ENCODE data around the gene KLHDC3.
"Not testable (repeated sequence)": the region's sequence is repeated elsewhere in the genome, so short reads cannot be mapped to it uniquely, and the experiment has no call there.

The KLHDC3 gene

DNA sequence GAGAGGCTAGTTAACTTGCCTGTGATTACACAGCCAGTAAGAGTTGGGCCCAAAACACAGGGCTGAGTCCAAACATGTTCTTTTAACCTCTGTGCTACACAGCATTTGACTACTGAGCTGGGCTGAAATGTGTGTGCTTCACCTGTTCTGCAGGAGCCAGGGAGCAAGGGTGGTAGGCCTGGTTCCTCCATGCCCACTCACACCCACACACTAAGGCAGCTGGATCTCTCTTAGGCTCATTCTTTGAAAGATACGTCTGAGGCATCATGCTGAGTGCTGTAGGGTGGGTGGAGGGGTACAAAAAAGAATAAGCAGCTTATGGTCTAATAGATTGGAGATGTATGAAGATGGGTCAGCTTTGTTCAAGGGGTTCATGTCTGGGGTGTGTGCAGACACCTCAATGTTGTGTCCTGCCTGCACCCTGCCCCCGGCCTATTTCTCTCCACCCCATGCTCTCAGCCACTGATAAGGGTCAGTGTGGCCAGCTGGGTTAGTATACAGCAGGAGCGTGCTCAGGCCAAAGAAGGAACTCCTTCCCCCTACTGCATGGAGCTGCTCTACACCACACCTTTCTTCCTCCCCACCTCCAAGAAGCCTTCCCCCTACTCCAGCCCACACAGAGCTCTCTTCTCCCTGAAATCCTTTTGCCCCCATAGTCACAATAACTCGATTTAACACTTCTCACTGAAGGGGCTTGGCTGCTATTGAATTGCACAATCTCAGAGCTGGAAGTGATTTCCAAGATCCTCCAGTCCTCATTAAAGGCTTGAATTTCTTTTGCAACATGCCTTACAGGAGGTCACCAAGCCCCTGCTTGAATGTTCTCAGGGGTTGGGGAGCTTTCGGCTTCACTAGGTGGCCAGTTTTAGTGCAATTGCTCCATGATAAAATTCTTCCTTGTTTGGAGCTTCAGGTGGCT is 26.3 kb upstream of the KLHDC3 start:
- Histone ChIP-seq H3K27me3 (ENCODE audit: control insufficient read depth in 5 of 5, insufficient read depth in 4 of 5, low read length in 5 of 5) (no peaks in the 10 kb centered on the region), H3K4me1 (ENCODE audit: control insufficient read depth in 5 of 5, insufficient read depth in 5 of 5, low read length in 5 of 5) (peaks cover 15 to 57% (median 46%) of the 10 kb centered on the region in 5 donors), H3K9me3 (ENCODE audit: control insufficient read depth in 5 of 5, low read length in 5 of 5) (no peaks in the 10 kb centered on the region), H3K36me3 (ENCODE audit: control insufficient read depth in 5 of 5, insufficient read depth in 5 of 5, low read length in 5 of 5) (peaks cover 0 to 32% (median 24%) of the 10 kb centered on the region in 5 donors), H3K4me3 (ENCODE audit: low read depth in 1 of 5, low read length in 5 of 5) (no peak overlapping the region), H3K9ac (ENCODE audit: low read length in 5 of 5) (peak overlapping the region in 1 of 5 donors; percentile 46), H3K27ac (ENCODE audit: low read depth, low read length) (no peak overlapping the region)

DNA sequence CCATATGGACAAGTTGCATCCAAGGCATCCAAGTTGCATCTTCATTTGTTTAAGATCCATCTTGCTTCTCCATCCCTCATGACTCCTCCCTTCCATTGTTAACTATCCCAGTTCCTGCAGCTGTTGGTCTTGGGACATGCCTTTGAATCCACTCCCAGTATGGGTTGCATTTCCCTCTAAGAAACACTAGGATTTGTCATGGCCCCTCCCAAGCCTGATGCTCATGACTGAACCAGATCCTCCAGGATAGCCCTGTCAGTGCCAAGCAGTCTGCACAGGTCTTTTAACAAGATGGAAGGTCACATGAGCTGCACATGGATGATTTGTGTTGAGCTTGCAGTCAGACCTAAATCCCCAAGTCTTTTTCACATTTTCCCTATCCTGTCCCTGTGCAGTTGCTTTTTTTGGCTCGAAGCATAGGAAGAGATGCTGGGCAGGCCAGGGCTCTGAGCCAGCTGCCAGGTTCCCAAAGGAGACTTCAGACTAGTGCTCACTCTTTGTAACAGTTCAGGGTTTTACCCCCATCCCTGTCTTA is 25.5 kb upstream of the KLHDC3 start:
- no peak overlapping the region for H3K9ac ChIP-seq (ENCODE audit: low read length in 5 of 5)
- H3K36me3 ChIP-seq (ENCODE audit: control insufficient read depth in 5 of 5, insufficient read depth in 5 of 5, low read length in 5 of 5), result peaks cover 0 to 32% (median 24%) of the 10 kb centered on the region in 5 donors
- H3K27ac ChIP-seq (ENCODE audit: low read depth, low read length), result no peak overlapping the region
- H3K27me3 ChIP-seq (ENCODE audit: control insufficient read depth in 5 of 5, insufficient read depth in 4 of 5, low read length in 5 of 5), result no peaks in the 10 kb centered on the region
- no peaks in the 10 kb centered on the region for H3K9me3 ChIP-seq (ENCODE audit: control insufficient read depth in 5 of 5, low read length in 5 of 5)
- peaks cover 15 to 56% (median 44%) of the 10 kb centered on the region in 5 donors for H3K4me1 ChIP-seq (ENCODE audit: control insufficient read depth in 5 of 5, insufficient read depth in 5 of 5, low read length in 5 of 5)
- no peak overlapping the region for H3K4me3 ChIP-seq (ENCODE audit: low read depth in 1 of 5, low read length in 5 of 5)

DNA sequence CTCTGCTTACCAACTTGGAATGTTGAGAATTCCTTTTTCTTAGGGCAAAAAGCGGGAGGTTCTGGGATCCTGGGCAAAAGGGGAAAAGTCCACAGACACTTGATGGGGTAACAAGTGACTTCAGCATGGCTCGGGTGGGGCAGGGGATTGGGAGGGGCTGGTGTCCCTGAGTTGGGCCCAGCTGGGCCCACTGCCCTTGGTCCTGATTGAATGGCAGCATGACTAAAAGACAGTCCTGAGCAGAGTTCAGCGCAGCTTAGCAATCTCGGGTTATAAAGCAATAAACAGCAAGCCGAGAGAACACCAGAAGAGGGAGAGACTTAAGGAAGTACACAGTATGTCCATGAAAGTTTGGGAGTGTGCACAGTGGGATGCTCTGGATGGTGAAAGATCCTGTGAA is 24.1 kb upstream of the KLHDC3 start:
- Histone ChIP-seq H3K9me3 (ENCODE audit: control insufficient read depth in 5 of 5, low read length in 5 of 5) (no peaks in the 10 kb centered on the region), H3K4me1 (ENCODE audit: control insufficient read depth in 5 of 5, insufficient read depth in 5 of 5, low read length in 5 of 5) (peaks cover 9 to 49% (median 38%) of the 10 kb centered on the region in 5 donors), H3K4me3 (ENCODE audit: low read depth in 1 of 5, low read length in 5 of 5) (no peak overlapping the region), H3K9ac (ENCODE audit: low read length in 5 of 5) (no peak overlapping the region), H3K36me3 (ENCODE audit: control insufficient read depth in 5 of 5, insufficient read depth in 5 of 5, low read length in 5 of 5) (peaks cover 0 to 32% (median 24%) of the 10 kb centered on the region in 5 donors), H3K27me3 (ENCODE audit: control insufficient read depth in 5 of 5, insufficient read depth in 4 of 5, low read length in 5 of 5) (no peaks in the 10 kb centered on the region), H3K27ac (ENCODE audit: low read depth, low read length) (no peak overlapping the region)

DNA sequence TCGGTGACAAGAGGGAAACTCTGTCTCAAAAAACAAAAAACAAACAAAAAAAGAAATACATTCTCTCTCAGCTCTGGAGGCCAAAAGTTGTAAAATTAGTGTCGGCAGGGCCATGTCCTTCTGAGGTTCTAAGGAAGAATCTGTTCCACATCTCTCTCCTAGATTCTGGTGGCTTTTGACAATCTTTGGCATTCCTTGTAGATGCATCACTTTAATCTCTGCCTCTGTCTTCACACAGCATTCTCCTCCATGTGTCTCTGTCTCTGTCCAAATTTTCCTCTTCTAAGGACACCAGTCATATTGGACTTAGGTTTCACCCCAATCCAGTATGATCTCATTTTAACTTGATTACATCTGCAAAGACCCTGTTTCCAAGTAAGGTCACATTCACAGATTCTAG is 20.6 kb upstream of the KLHDC3 start:
- H3K27ac ChIP-seq (ENCODE audit: low read depth, low read length), result no peak overlapping the region
- no peaks in the 10 kb centered on the region for H3K9me3 ChIP-seq (ENCODE audit: control insufficient read depth in 5 of 5, low read length in 5 of 5)
- H3K27me3 ChIP-seq (ENCODE audit: control insufficient read depth in 5 of 5, insufficient read depth in 4 of 5, low read length in 5 of 5), result no peaks in the 10 kb centered on the region
- no peak overlapping the region for H3K9ac ChIP-seq (ENCODE audit: low read length in 5 of 5)
- H3K4me1 ChIP-seq (ENCODE audit: control insufficient read depth in 5 of 5, insufficient read depth in 5 of 5, low read length in 5 of 5), result peaks cover 2 to 14% (median 7%) of the 10 kb centered on the region in 5 donors
- peaks cover 0 to 27% (median 24%) of the 10 kb centered on the region in 5 donors for H3K36me3 ChIP-seq (ENCODE audit: control insufficient read depth in 5 of 5, insufficient read depth in 5 of 5, low read length in 5 of 5)
- H3K4me3 ChIP-seq (ENCODE audit: low read depth in 1 of 5, low read length in 5 of 5), result no peak overlapping the region

DNA sequence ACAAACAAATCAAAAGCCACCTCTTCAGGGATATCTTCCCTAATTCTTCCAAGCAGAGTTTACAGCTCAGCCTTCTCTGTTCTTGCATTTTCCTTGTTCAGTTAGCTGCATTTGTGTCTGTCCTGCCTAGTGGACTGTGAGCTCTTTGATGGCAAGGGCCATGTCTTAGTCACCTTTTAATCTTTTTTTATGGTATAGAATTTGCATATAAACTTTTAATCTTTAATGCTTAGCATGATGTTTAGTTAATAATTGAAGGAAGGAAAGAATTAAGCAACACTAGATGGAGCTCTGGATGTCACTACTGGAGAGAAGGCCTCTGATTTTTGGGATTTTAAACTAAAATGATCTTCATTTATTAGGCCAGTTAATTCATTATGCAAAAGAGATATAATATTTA is 17.5 kb upstream of the KLHDC3 start:
- Histone ChIP-seq H3K27me3 (ENCODE audit: control insufficient read depth in 5 of 5, insufficient read depth in 4 of 5, low read length in 5 of 5) (no peaks in the 10 kb centered on the region), H3K4me3 (ENCODE audit: low read depth in 1 of 5, low read length in 5 of 5) (no peak overlapping the region), H3K4me1 (ENCODE audit: control insufficient read depth in 5 of 5, insufficient read depth in 5 of 5, low read length in 5 of 5) (no peaks in the 10 kb centered on the region), H3K9ac (ENCODE audit: low read length in 5 of 5) (no peak overlapping the region), H3K9me3 (ENCODE audit: control insufficient read depth in 5 of 5, low read length in 5 of 5) (no peaks in the 10 kb centered on the region), H3K36me3 (ENCODE audit: control insufficient read depth in 5 of 5, insufficient read depth in 5 of 5, low read length in 5 of 5) (peaks cover 0 to 7% (median 2%) of the 10 kb centered on the region in 5 donors), H3K27ac (ENCODE audit: low read depth, low read length) (no peak overlapping the region)

DNA sequence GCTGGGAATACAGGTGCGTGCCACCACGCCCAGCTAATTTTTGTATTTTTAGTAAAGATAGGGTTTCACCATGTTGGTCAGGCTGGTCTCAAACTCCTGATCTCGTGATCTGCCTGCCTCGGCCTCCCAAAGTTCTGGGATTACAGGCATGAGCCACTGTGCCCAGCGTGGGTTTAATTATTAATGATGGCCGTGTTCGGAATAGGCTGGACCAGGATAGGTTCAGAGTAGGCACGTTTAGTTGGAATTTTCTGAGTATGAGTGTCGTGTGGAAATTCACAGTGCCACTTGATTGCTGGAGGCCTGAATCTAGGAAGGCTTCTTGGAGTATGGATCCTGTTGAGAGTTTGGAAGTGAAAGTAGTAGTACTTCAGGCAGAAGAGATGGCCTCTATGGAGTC is 15.8 kb upstream of the KLHDC3 start:
- not testable (repeated sequence) for H3K36me3 ChIP-seq (ENCODE audit: control insufficient read depth in 5 of 5, insufficient read depth in 5 of 5, low read length in 5 of 5); H3K9ac ChIP-seq (ENCODE audit: low read length in 5 of 5); H3K27ac ChIP-seq (ENCODE audit: low read depth, low read length); H3K4me1 ChIP-seq (ENCODE audit: control insufficient read depth in 5 of 5, insufficient read depth in 5 of 5, low read length in 5 of 5); H3K27me3 ChIP-seq (ENCODE audit: control insufficient read depth in 5 of 5, insufficient read depth in 4 of 5, low read length in 5 of 5); H3K9me3 ChIP-seq (ENCODE audit: control insufficient read depth in 5 of 5, low read length in 5 of 5); H3K4me3 ChIP-seq (ENCODE audit: low read depth in 1 of 5, low read length in 5 of 5)

DNA sequence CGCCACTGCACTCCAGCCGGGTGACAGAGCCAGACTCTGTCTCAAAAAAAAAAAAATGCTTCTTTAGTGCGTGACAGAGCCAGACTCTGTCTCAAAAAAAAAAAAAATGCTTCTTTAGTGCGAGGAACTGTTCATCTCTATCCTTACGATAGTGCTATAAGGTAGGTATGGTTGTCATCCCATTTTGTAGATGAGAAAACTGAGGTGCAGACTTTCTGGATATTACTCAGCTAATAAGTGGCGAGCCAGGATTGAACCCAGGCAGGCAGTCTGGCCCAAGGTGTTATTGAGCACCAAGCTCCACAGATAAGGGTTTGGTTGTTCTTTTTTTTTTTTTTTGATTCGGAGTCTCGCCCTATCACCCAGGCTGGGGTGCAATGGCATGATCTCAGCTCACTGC is 12.2 kb upstream of the KLHDC3 start:
- H3K27ac ChIP-seq (ENCODE audit: low read depth, low read length), result no peak overlapping the region
- H3K9me3 ChIP-seq (ENCODE audit: control insufficient read depth in 5 of 5, low read length in 5 of 5), result no peaks in the 10 kb centered on the region
- no peaks in the 10 kb centered on the region for H3K27me3 ChIP-seq (ENCODE audit: control insufficient read depth in 5 of 5, insufficient read depth in 4 of 5, low read length in 5 of 5)
- no peak overlapping the region for H3K4me3 ChIP-seq (ENCODE audit: low read depth in 1 of 5, low read length in 5 of 5)
- H3K4me1 ChIP-seq (ENCODE audit: control insufficient read depth in 5 of 5, insufficient read depth in 5 of 5, low read length in 5 of 5), result no peaks in the 10 kb centered on the region
- H3K9ac ChIP-seq (ENCODE audit: low read length in 5 of 5), result no peak overlapping the region
- peaks cover 0 to 11% (median 11%) of the 10 kb centered on the region in 5 donors for H3K36me3 ChIP-seq (ENCODE audit: control insufficient read depth in 5 of 5, insufficient read depth in 5 of 5, low read length in 5 of 5)

DNA sequence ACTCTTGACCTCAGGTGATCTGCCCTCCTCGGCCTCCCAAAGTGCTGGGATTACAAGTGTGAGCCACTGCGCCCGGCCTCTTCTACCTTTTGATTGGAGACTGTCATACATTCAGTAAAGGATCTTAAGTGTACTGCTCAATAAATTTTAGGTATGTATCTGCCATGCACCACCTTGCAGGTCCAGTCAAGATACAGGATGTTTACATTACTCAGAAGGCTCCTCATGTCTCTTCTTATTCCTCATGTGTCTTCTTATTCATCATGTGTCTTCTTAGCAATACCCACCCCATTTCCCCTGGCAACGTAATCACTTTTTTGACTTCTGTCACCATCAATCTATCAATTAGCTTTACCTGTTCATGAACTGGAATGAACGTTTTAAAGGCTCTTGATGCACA is 8.2 kb upstream of the KLHDC3 start:
- H3K4me3 ChIP-seq (ENCODE audit: low read depth in 1 of 5, low read length in 5 of 5), result no peak overlapping the region
- no peak overlapping the region for H3K9ac ChIP-seq (ENCODE audit: low read length in 5 of 5)
- H3K9me3 ChIP-seq (ENCODE audit: control insufficient read depth in 5 of 5, low read length in 5 of 5), result no peaks in the 10 kb centered on the region
- H3K36me3 ChIP-seq (ENCODE audit: control insufficient read depth in 5 of 5, insufficient read depth in 5 of 5, low read length in 5 of 5), result peaks cover 0 to 51% (median 47%) of the 10 kb centered on the region in 5 donors
- H3K4me1 ChIP-seq (ENCODE audit: control insufficient read depth in 5 of 5, insufficient read depth in 5 of 5, low read length in 5 of 5), result no peaks in the 10 kb centered on the region
- no peak overlapping the region for H3K27ac ChIP-seq (ENCODE audit: low read depth, low read length)
- no peaks in the 10 kb centered on the region for H3K27me3 ChIP-seq (ENCODE audit: control insufficient read depth in 5 of 5, insufficient read depth in 4 of 5, low read length in 5 of 5)

DNA sequence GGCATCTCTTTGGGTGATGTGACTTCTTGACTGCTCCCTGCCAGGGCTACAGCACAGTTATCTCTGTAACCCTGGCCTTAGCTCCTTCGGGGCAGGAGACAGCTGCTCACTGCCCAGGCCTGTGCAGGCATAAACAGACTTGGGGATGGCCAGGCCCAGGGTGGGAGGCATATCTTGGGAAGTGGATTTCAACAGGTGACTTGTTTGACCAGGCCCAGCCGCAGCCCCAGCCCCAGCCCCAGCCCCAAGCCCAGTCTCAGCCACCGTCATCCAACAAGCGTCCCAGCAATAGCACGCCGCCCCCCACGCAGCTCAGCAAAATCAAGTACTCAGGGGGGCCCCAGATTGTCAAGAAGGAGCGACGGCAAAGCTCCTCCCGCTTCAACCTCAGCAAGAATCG is 7.8 kb upstream of the KLHDC3 start:
- no peak overlapping the region for H3K4me3 ChIP-seq (ENCODE audit: low read depth in 1 of 5, low read length in 5 of 5)
- H3K36me3 ChIP-seq (ENCODE audit: control insufficient read depth in 5 of 5, insufficient read depth in 5 of 5, low read length in 5 of 5), result peaks cover 0 to 55% (median 51%) of the 10 kb centered on the region in 5 donors
- H3K4me1 ChIP-seq (ENCODE audit: control insufficient read depth in 5 of 5, insufficient read depth in 5 of 5, low read length in 5 of 5), result no peaks in the 10 kb centered on the region
- H3K9ac ChIP-seq (ENCODE audit: low read length in 5 of 5), result peak overlapping the region in 1 of 5 donors; percentile 18
- no peaks in the 10 kb centered on the region for H3K27me3 ChIP-seq (ENCODE audit: control insufficient read depth in 5 of 5, insufficient read depth in 4 of 5, low read length in 5 of 5)
- no peaks in the 10 kb centered on the region for H3K9me3 ChIP-seq (ENCODE audit: control insufficient read depth in 5 of 5, low read length in 5 of 5)
- no peak overlapping the region for H3K27ac ChIP-seq (ENCODE audit: low read depth, low read length)

DNA sequence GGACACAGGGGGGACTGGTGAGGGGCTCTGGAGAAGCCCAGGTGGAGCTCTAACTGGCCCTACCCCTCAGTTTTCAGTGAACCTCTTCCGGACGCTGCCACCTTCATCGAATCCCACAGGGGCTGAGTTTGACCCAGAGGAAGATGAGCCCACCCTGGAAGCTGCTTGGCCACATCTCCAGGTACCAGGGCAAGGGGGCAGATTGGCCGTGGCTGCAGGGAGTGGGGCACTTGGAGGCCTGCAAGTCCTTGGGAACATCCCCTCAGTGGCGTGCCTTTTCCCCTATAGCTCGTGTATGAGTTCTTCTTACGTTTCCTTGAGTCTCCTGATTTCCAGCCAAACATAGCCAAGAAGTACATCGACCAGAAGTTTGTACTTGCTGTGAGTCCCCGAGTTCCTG is 6.9 kb upstream of the KLHDC3 start:
- Histone ChIP-seq H3K4me1 (ENCODE audit: control insufficient read depth in 5 of 5, insufficient read depth in 5 of 5, low read length in 5 of 5) (no peaks in the 10 kb centered on the region), H3K27ac (ENCODE audit: low read depth, low read length) (no peak overlapping the region), H3K36me3 (ENCODE audit: control insufficient read depth in 5 of 5, insufficient read depth in 5 of 5, low read length in 5 of 5) (peaks cover 0 to 63% (median 58%) of the 10 kb centered on the region in 5 donors), H3K9ac (ENCODE audit: low read length in 5 of 5) (no peak overlapping the region), H3K4me3 (ENCODE audit: low read depth in 1 of 5, low read length in 5 of 5) (no peak overlapping the region), H3K27me3 (ENCODE audit: control insufficient read depth in 5 of 5, insufficient read depth in 4 of 5, low read length in 5 of 5) (no peaks in the 10 kb centered on the region), H3K9me3 (ENCODE audit: control insufficient read depth in 5 of 5, low read length in 5 of 5) (no peaks in the 10 kb centered on the region)
